Fibroblast of lung (primary cell): ENCODE measurements around the gene ITPRID2. TPM values are rescaled to one million over a fixed set of nuclear protein-coding genes. Genes with fewer than 3 reads are reported as not detected.

ENCODE experiments used
- DNase-seq, 2 donors: peaks; one replicate each; pipeline versions ENCODE4 v3.0.0 to v3.0.0-alpha.2; 2010; ENCODE audit warnings: low read depth in 2 of 2
- H2AFZ ChIP-seq: 2 replicates; pipeline ENCODE4 v1.5.1; 2012; ENCODE audit warnings: low read length, control low read depth, inconsistent platforms
- H3K27ac ChIP-seq: 2 replicates; pipeline ENCODE4 v1.5.1; 2011; ENCODE audit warnings: low read length, control low read depth; ENCODE audit not compliant: insufficient read depth
- H3K27me3 ChIP-seq: 2 replicates; pipeline ENCODE4 v1.5.1; 2011; ENCODE audit warnings: mild to moderate bottlenecking, low read length; ENCODE audit not compliant: control insufficient read depth, insufficient read depth
- H3K36me3 ChIP-seq: 2 replicates; pipeline ENCODE4 v1.5.1; 2011; ENCODE audit warnings: low read length; ENCODE audit not compliant: control insufficient read depth, insufficient read depth
- H3K4me1 ChIP-seq: 2 replicates; pipeline ENCODE4 v1.5.1; 2011; ENCODE audit warnings: low read length; ENCODE audit not compliant: control insufficient read depth, insufficient read depth; ENCODE audit errors: extremely low read depth
- H3K4me2 ChIP-seq: 2 replicates; pipeline ENCODE4 v1.5.1; 2011; ENCODE audit warnings: low read length, control low read depth; ENCODE audit not compliant: insufficient read depth; ENCODE audit errors: extremely low read depth
- H3K4me3 ChIP-seq, 4 experiments: fragments of 200-600 bp in 1 of 4; sonication (generic) in 1 of 4; replicated peaks in 1 of 4; 2 replicates each; pipeline ENCODE4 v1.5.1; 2011 to 2016; ENCODE audit warnings: low read length in 4 of 4, low read depth in 3 of 4, mild to moderate bottlenecking in 3 of 4, control low read depth in 2 of 4, inconsistent platforms in 1 of 4, mixed read lengths in 1 of 4; ENCODE audit not compliant: insufficient read depth in 1 of 4; ENCODE audit errors: control extremely low read depth in 1 of 4
- H3K79me2 ChIP-seq: 2 replicates; pipeline ENCODE4 v1.5.1; 2012; ENCODE audit warnings: mild to moderate bottlenecking, low read length, inconsistent platforms; ENCODE audit not compliant: control insufficient read depth, insufficient read depth
- H3K9ac ChIP-seq: 2 replicates; pipeline ENCODE4 v1.5.1; 2011; ENCODE audit warnings: mild to moderate bottlenecking, low read length, control low read depth; ENCODE audit not compliant: insufficient read depth
- H3K9me3 ChIP-seq: 2 replicates; pipeline ENCODE4 v1.5.1; 2012; ENCODE audit warnings: low read depth, low read length; ENCODE audit not compliant: control insufficient read depth, insufficient read depth
- H4K20me1 ChIP-seq: 2 replicates; pipeline ENCODE4 v1.5.1; 2011; ENCODE audit warnings: low read length; ENCODE audit not compliant: control insufficient read depth, insufficient read depth; ENCODE audit errors: extremely low read depth
- CTCF ChIP-seq, 2 donors: IDR thresholded peaks in 1 of 2; conservative IDR thresholded peaks in 1 of 2; 1 replicate in 1 of 2; 2 replicates in 1 of 2; pipeline ENCODE4 v1.5.1; 2011 to 2012; ENCODE audit warnings: low read length in 2 of 2, control low read depth in 1 of 2, inconsistent platforms in 1 of 2, low read depth in 1 of 2, mild to moderate bottlenecking in 1 of 2
- EZH2 ChIP-seq: IDR thresholded peaks from 2 replicates; pipeline ENCODE4 v1.5.1; 2012; ENCODE audit warnings: low read length, control low read depth, mild to moderate bottlenecking; ENCODE audit errors: missing control alignments
- polyA plus RNA-seq, 2 donors: library from polyadenylated mRNA; depleted of rRNA in 1 of 2; stranded (reverse) in 1 of 2; unstranded in 1 of 2; fragments of >200 nt; gene quantifications; 2 replicates each; pipeline ENCODE4 v1.2.1, GENCODE V29; 2011 to 2012; ENCODE audit warnings: missing spikeins in 1 of 2
- total RNA-seq: library from RNA; depleted of rRNA; stranded (reverse); fragments of >200 nt; gene quantifications from 2 replicates; pipeline ENCODE4 v1.2.1, GENCODE V29; 2014

Gene ITPRID2
- total and polyA plus RNA-seq, 2 donors (not counting 1 experiment from before 2014, with no cell fraction given): 70.5 to 179 TPM

GRCh38 chr2:181861379-181861778 is 30.2 kb upstream of the ITPRID2 start:
- Histone ChIP-seq H3K27me3 (no peaks in the 10 kb centered on the region), H3K36me3 (no peaks in the 10 kb centered on the region), H2AFZ (no peak overlapping the region), H3K27ac (no peak overlapping the region), H3K4me3 (no peak overlapping the region), H3K9ac (no peak overlapping the region), H3K4me1 (no peaks in the 10 kb centered on the region), H3K79me2 (no peaks in the 10 kb centered on the region), H3K4me2 (no peak overlapping the region), H3K9me3 (no peaks in the 10 kb centered on the region), H4K20me1 (no peaks in the 10 kb centered on the region)
- TF ChIP-seq CTCF (conservative IDR thresholded peaks at IDR 0.05 in 1 of 2, IDR thresholded peaks at IDR 0.05 in 1 of 2; ENCODE audit: low read depth in 1 of 2, low read length in 2 of 2): no peak
- no peak for TF ChIP-seq EZH2
- no peak for DNase-seq

DNA sequence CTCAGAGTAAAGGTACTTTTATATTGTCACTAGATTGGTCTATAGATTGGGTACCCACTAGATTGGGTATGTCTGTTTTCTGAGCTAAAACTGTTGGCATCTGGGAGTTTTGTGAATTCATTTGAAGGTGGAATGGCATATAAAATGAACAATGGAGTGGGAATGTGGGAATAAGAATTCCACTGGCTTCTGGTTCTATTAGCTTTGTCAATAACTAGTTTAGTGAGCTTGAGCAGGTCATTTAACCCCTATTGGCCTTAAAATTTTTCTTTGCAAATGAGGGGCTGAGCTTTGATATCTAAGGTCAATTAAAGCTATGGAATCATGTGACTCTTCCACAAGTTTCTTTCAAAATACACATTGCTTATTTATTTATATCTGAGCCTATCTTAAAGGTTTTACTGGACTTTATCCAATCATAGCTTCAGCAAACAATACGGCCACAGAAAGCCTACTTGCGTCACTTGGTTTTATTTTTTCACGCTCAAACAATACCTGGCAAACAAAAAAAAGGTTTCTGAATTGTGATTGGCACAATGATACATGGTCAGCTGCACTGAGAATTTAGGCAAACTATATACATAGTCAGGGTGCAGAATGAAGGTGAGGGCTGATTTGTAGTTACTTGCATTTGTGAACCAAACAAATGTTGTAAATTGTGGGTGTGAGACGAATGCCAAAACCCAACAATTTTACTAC is 28.8 kb upstream of the ITPRID2 start:
- DNase-seq: no peak
- H3K36me3 ChIP-seq: no peaks in the 10 kb centered on the region
- H3K79me2 ChIP-seq: no peaks in the 10 kb centered on the region
- no peak overlapping the region for H3K4me3 ChIP-seq
- no peaks in the 10 kb centered on the region for H4K20me1 ChIP-seq
- H3K4me1 ChIP-seq: no peaks in the 10 kb centered on the region
- no peak overlapping the region for H3K4me2 ChIP-seq
- no peak overlapping the region for H3K9ac ChIP-seq
- no peak for TF ChIP-seq CTCF (conservative IDR thresholded peaks at IDR 0.05 in 1 of 2, IDR thresholded peaks at IDR 0.05 in 1 of 2; ENCODE audit: low read depth in 1 of 2, low read length in 2 of 2)
- H3K27me3 ChIP-seq: no peaks in the 10 kb centered on the region
- no peak overlapping the region for H2AFZ ChIP-seq
- no peaks in the 10 kb centered on the region for H3K9me3 ChIP-seq
- H3K27ac ChIP-seq: no peak overlapping the region

- Histone ChIP-seq H3K36me3 (no peaks in the 10 kb centered on the region), H3K27ac (no peak overlapping the region), H3K4me1 (no peaks in the 10 kb centered on the region), H2AFZ (no peak overlapping the region), H3K9ac (no peak overlapping the region), H4K20me1 (no peaks in the 10 kb centered on the region), H3K79me2 (no peaks in the 10 kb centered on the region), H3K4me2 (no peak overlapping the region), H3K9me3 (no peaks in the 10 kb centered on the region), H3K4me3 (no peak overlapping the region), H3K27me3 (no peaks in the 10 kb centered on the region)
- no peak for DNase-seq
- no peak for TF ChIP-seq EZH2
- TF ChIP-seq CTCF (conservative IDR thresholded peaks at IDR 0.05 in 1 of 2, IDR thresholded peaks at IDR 0.05 in 1 of 2; ENCODE audit: low read depth in 1 of 2, low read length in 2 of 2): no peak
Observed at GRCh38 chr2:181872178-181872577, 19.4 kb upstream of the ITPRID2 start.
